Colonic mucosa (tissue), 4 donors: ENCODE data around the gene ALDH4A1. TPM values are rescaled to one million over a fixed set of nuclear protein-coding genes. Genes with fewer than 3 reads are reported as not detected.

ENCODE experiments used
- DNase-seq: peaks from one replicate; pipeline ENCODE4 v3.0.0-alpha.2; 2020
- H3K27ac ChIP-seq: fragments of 200-600 bp; one replicate; pipeline ENCODE4 v1.8.0; 2021
- H3K27me3 ChIP-seq: fragments of 200-600 bp; one replicate; pipeline ENCODE4 v1.8.0; 2021
- H3K36me3 ChIP-seq: fragments of 200-600 bp; one replicate; pipeline ENCODE4 v1.8.0; 2021
- H3K4me1 ChIP-seq: fragments of 200-600 bp; one replicate; pipeline ENCODE4 v1.8.0; 2021; ENCODE audit warnings: mild to moderate bottlenecking
- H3K4me3 ChIP-seq: fragments of 200-600 bp; one replicate; pipeline ENCODE4 v1.8.0; 2021
- H3K9ac ChIP-seq, 2 donors: one replicate each; pipeline ENCODE4 v1.7.0; 2013; ENCODE audit warnings: control low read depth in 2 of 2, low read depth in 2 of 2, low read length in 2 of 2
- H3K9me3 ChIP-seq: fragments of 200-600 bp; one replicate; pipeline ENCODE4 v1.8.0; 2021
- CTCF ChIP-seq: fragments of 200-600 bp; IDR thresholded peaks from one replicate; pipeline ENCODE4 v1.8.0; 2022; ENCODE audit warnings: antibody characterized with exemption, mild to moderate bottlenecking
- intact Hi-C: fragments of 100-400 bp; cut with DNase I; formaldehyde crosslinking; loops from one replicate; pipeline ENCODE4 v1.14.1; 2022
- total RNA-seq, 2 donors: library from RNA; stranded (reverse); fragmentation: NEBNext Ultra II Directional in 1 of 2; extraction: Animal tissue kit (Norgen Biotek cat#: 25700) in 1 of 2; gene quantifications; one replicate each; pipeline ENCODE4 v1.2.1, GENCODE V29; 2021
- donor health status: healthy.
- donor health status: DM: no; HTN: no; CAD: no.
- donor health status: DM: no; HTN: no; CAD: no.

Gene ALDH4A1
- 10 to 100 TPM in 1 of 2 donors, 1 to 10 TPM in 1; 7.9 to 13.0 TPM for total RNA-seq

GRCh38 chr1:18902523-18903290 is at the start of gene ALDH4A1:
TSS of gene ALDH4A1 (minus strand) at chr1:18902555. CDS start at chr1:18902523, 32 bp downstream.
- intact Hi-C loops: loop anchor here (10.0 kb wide), 1 partner anchor 332 kb away; no protein-coding TSS in a partner anchor
- no peaks in the 10 kb centered on the region for H3K36me3 ChIP-seq
- peaks cover 7% of the 10 kb centered on the region for H3K4me1 ChIP-seq
- H3K27me3 ChIP-seq: no peaks in the 10 kb centered on the region
- peak within 1 kb of the TSS; percentile 68 for H3K27ac ChIP-seq
- H3K9ac ChIP-seq: peak within 1 kb of the TSS; percentile 75 to 83
- no peak for TF ChIP-seq CTCF
- H3K9me3 ChIP-seq: no peaks in the 10 kb centered on the region
- peak within 1 kb of the TSS; percentile 87 for H3K4me3 ChIP-seq
- DNase-seq: peak; percentile 99

- H3K36me3 ChIP-seq: no peaks in the 10 kb centered on the region
- H3K4me3 ChIP-seq: no peak overlapping the region
- no peaks in the 10 kb centered on the region for H3K9me3 ChIP-seq
- DNase-seq: no peak
- no peak for TF ChIP-seq CTCF
- intact Hi-C loops: no loop called here
- H3K27ac ChIP-seq: peak overlapping the region; percentile 75
- peak overlapping the region; percentile 35 to 44 for H3K9ac ChIP-seq
- peaks cover 14% of the 10 kb centered on the region for H3K4me1 ChIP-seq
- H3K27me3 ChIP-seq: no peaks in the 10 kb centered on the region
Observed at GRCh38 chr1:18951818-18952391, 49.5 kb upstream of the ALDH4A1 start.

GRCh38 chr1:18951416-18951815 is 49.1 kb upstream of the ALDH4A1 start:
- no peak for DNase-seq
- peaks cover 13% of the 10 kb centered on the region for H3K4me1 ChIP-seq
- H3K36me3 ChIP-seq: no peaks in the 10 kb centered on the region
- no peaks in the 10 kb centered on the region for H3K9me3 ChIP-seq
- peak overlapping the region; percentile 75 for H3K27ac ChIP-seq
- no peak for TF ChIP-seq CTCF
- H3K27me3 ChIP-seq: no peaks in the 10 kb centered on the region
- intact Hi-C loops: no loop called here
- no peak overlapping the region for H3K4me3 ChIP-seq
- H3K9ac ChIP-seq: peak overlapping the region; percentile 35 to 44

- intact Hi-C loops: no loop called here
- peak overlapping the region; percentile 16 for H3K4me3 ChIP-seq
- TF ChIP-seq CTCF: no peak
- no peaks in the 10 kb centered on the region for H3K9me3 ChIP-seq
- H3K4me1 ChIP-seq: peaks cover 14% of the 10 kb centered on the region
- DNase-seq: no peak
- H3K27me3 ChIP-seq: no peaks in the 10 kb centered on the region
- no peaks in the 10 kb centered on the region for H3K36me3 ChIP-seq
- H3K9ac ChIP-seq: peak overlapping the region; percentile 5 to 35
- H3K27ac ChIP-seq: peak overlapping the region; percentile 75
Observed at GRCh38 chr1:18950401-18951026, 48.2 kb upstream of the ALDH4A1 start.

GRCh38 chr1:18949686-18950400 is 47.5 kb upstream of the ALDH4A1 start:
- intact Hi-C loops: no loop called here

More at GRCh38 chr1:18949686-18950400, 47.5 kb upstream of the ALDH4A1 start:
- no peak for DNase-seq
- Histone ChIP-seq H3K4me1 (peaks cover 19% of the 10 kb centered on the region), H3K27me3 (no peaks in the 10 kb centered on the region), H3K27ac (peak overlapping the region; percentile 75), H3K9me3 (no peaks in the 10 kb centered on the region), H3K9ac (peak overlapping the region; percentile 17 to 35), H3K36me3 (no peaks in the 10 kb centered on the region), H3K4me3 (no peak overlapping the region)
- no peak for TF ChIP-seq CTCF
